ENCODE data around the gene PSME1. TPM values are rescaled to one million over a fixed set of nuclear protein-coding genes. Genes with fewer than 3 reads are reported as not detected.
A peak's percentile ranks its signal among the peaks of the same experiment; 100 is the strongest.

The PSME1 gene
- total and polyA plus RNA-seq, 2 of the 13 experiments (the other 11 are each of a cell fraction or from before 2014, with no cell fraction given), result 159 to 608 TPM

GRCh38 chr14:24139272-24139934 is 3.4 kb downstream of the PSME1 start (continued):
- TF ChIP-seq MIXL1 (CRISPR knock-in tag; IDR thresholded peaks at IDR 0.05) (peak; percentile 57; the same call in 1 of the 2 replicates), ELF3 (CRISPR knock-in tag; IDR thresholded peaks at IDR 0.05) (peak; percentile 65; the same call in 1 of the 2 replicates), U2AF2 (IDR thresholded peaks at IDR 0.05; ENCODE audit: low read depth, low read length) (no peak), ATAD3A (CRISPR knock-in tag; IDR thresholded peaks at IDR 0.05) (no peak), ZMYM4 (CRISPR knock-in tag; IDR thresholded peaks at IDR 0.05) (no peak), CEBPZ (IDR thresholded peaks at IDR 0.05; ENCODE audit: low read length) (no peak), KAT2B (IDR thresholded peaks at IDR 0.05; ENCODE audit: borderline replicate concordance, low read depth, low read length) (no peak), ETS1 (CRISPR knock-in tag; IDR thresholded peaks at IDR 0.05) (no peak), ZKSCAN1 (IDR thresholded peaks at IDR 0.05; ENCODE audit: low read length) (no peak), KLF12 (CRISPR knock-in tag; IDR thresholded peaks at IDR 0.05; ENCODE audit: borderline replicate concordance) (no peak), TRIM24 (CRISPR knock-in tag; IDR thresholded peaks at IDR 0.05) (no peak), JUND (CRISPR knock-in tag; IDR thresholded peaks at IDR 0.05) (no peak), FOXA3 (CRISPR knock-in tag; IDR thresholded peaks at IDR 0.05) (0 out of 2 replicates have a peak, but pooled peaks have one; percentile 6), HDAC2 (CRISPR knock-in tag; IDR thresholded peaks at IDR 0.05) (no peak), ZNF878 (CRISPR knock-in tag; IDR thresholded peaks at IDR 0.05) (no peak), SP4 (CRISPR knock-in tag; IDR thresholded peaks at IDR 0.05) (no peak), POLR2AphosphoS2 (IDR thresholded peaks at IDR 0.05; ENCODE audit: low read depth, low read length) (no peak)

Data from HepG2 (cell line).